SHP77 (cell line): Measurements from ENCODE around the gene ZDHHC8.

ENCODE experiments used
- DNase-seq, 2 experiments: peaks; one replicate each; lab custom pipeline; 2025; lab: John Stamatoyannopoulos, UW

Gene ZDHHC8

DNA sequence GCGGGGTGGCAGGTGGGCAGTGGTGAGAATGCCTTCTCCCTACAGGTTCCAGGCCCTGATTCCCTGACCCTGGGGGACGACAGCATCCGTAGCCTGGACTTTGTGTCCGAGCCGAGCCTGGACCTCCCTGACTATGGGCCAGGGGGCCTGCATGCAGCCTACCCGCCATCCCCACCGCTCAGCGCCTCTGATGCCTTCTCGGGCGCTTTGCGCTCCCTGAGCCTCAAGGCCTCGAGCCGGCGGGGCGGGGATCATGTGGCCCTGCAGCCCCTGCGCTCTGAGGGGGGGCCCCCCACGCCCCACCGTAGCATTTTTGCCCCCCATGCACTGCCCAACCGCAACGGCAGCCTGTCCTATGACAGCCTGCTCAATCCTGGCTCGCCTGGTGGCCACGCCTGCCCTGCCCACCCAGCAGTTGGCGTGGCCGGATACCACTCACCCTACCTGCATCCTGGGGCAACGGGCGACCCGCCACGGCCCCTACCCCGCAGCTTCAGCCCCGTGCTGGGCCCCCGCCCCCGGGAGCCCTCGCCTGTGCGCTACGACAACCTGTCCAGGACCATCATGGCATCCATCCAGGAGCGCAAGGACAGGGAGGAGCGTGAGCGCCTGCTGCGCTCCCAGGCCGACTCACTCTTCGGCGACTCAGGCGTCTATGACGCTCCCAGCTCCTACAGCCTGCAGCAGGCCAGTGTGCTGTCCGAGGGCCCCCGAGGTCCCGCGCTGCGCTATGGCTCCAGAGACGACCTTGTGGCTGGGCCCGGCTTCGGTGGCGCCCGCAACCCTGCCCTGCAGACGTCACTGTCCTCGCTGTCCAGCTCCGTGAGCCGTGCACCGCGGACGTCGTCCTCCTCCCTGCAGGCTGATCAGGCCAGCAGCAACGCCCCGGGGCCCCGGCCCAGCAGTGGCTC is 11.4 kb downstream of the ZDHHC8 start:
- DNase-seq: no peak

DNA sequence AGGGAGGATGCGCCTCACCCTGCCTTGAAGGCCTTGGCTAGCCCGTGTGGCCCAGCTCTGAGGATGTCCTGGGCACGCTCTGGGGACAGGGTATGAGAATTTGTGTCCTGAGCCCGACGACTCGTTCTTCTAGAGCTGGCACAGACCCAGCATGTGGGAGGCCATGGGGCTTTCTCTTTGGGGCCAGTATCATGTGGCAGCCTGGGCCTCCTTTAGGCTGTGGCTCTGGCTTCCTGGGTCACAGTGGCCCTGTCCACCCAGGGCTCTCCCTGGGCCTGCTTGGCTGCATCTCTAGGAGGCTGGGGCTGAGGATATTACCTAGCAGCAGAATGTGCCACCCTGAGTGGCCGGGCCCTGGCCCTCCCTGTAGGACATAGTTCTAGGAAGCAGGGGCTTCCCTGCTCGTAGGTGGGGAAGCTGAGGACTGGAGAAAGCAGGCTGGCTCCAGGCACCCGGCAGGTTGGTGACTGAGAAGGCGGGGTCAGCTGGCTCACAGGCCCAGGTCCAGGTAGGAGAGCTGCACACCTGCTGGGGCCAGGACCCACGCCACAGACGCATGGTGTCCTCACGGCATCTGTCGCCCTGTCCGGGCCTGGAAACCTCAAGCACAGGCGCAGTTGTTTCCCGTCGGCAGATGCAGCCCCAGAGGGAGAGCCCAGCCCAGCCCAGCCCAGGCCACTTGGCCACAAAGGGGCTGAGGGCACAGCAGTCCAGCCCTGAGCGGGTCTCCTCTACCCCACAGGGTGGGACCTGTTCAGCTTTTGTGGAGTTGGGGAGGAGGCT is 12.5 kb downstream of the ZDHHC8 start:
- no peak for DNase-seq

DNA sequence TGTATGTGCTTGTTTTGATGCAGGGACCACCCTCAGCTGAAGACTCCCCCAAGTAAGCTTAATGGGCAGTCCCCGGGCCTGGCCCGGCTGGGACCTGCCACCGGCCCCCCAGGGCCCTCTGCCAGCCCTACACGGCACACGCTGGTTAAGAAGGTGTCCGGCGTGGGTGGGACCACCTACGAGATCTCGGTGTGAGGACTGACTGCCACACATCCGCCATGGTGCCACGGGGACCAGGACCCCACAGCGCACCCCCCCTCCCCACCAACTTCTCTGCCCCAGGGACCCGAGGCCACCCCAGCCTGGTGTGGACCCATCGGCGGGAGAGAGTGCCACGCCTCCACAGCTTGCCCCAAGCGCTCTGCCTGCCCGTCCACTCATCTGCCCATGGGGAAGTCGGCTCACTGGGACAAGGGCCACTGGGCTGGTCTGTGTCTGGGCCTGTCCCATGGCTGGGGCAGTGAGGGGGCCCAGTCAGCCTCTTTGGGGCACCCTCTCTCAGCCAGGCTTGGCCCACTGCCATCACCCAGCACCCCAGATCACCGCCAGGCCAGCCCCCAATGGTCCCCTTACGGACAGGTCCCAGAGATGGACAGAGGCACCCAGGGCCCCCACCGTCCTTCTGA is 13.7 kb downstream of the ZDHHC8 start:
- no peak for DNase-seq

DNA sequence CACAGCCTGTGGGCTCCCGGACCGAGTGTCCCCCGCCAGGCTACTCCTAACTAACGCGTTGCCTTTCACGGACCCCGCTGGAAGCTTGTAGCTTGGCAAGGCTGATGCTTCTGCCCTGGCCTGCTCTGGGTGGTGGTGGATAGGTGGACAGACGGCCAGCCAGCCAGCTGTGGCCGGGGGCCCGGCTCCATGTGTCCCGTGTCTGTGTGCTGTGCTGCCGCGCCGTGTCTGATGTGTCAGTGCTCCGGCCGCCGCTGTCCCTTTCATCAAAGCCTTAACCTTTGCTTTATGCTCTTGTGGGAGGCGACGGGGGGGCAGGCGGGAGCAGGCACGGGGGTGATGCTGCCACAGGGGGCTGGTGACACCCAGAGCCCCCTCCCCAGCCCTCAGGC is 14.2 kb downstream of the ZDHHC8 start:
- DNase-seq: no peak

DNA sequence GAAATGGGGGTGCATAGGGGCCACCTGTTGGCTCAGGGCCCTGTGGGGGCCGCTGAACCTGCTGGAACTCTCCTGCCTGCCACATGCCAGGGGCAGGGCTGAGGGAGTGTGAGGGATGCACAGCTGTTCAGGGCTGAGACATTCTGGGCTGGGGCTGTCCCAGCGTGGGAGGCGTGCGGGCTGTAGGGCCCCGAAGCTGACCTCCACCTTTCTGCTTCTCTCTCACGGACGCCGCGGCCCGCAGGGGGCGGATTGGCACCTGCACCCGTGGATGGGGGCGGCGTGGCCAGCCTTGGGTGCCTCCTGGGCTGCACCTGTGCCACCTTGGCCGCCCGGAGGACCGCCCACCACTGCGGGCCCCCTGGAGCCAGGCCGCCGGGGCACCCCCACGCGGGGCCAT is 15.2 kb downstream of the ZDHHC8 start:
- no peak for DNase-seq

DNA sequence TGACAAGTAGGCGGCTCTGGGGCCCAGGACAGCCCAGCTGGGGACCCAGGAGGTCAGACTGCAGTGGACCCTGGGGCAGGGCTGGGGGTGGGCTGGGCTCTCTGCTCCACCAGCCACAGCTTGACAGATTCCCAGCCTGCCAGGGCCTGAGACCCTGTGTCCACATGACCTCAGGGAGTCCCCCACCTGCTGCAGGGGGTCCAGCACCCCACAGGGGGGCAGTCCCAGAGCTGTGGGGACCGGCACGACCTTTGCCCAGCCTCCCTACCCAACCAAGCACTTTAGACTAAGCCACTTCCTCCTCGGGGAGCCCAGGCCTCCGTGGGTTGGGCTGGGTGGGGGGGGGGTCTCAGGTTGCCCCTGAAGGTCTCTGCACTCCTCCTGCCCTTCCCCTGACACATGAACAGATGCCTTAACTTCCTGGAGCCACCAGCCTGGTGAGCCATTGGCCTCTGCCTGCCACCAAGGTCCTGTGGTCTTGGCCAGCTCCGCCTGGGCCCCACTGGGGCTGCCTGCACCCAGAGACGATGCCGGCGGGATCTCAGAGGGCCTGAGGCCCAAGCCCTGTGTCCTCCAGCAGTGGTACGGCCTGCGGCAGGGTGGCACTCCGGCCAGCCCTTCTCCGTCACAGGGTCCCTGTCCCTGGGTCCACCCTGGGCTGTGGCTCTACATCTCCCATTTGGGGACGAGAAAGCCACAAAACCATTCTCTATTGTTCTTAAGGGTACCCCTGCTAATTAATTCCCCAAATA is 15.8 kb downstream of the ZDHHC8 start:
- DNase-seq: no peak

DNA sequence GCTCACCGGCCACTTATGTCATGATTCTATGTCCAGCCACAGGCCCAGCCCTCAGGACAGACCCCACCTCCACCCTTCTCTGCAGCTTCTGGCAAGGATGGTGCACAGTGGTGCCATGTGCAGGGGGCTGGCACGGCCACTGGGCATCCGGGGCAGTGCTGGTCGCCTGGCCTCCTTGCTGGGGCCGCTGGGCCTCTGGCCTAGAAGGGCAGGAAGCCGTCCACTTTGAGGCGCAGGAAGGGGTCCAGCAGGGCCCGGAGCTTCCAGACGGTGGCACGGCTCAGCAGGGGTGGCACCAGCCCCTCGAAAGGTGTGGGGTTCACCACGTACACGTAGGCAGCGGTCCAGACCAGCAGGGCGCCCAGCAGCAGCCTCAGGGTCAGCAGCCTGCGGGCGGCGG is 16.8 kb downstream of the ZDHHC8 start:
- no peak for DNase-seq

DNA sequence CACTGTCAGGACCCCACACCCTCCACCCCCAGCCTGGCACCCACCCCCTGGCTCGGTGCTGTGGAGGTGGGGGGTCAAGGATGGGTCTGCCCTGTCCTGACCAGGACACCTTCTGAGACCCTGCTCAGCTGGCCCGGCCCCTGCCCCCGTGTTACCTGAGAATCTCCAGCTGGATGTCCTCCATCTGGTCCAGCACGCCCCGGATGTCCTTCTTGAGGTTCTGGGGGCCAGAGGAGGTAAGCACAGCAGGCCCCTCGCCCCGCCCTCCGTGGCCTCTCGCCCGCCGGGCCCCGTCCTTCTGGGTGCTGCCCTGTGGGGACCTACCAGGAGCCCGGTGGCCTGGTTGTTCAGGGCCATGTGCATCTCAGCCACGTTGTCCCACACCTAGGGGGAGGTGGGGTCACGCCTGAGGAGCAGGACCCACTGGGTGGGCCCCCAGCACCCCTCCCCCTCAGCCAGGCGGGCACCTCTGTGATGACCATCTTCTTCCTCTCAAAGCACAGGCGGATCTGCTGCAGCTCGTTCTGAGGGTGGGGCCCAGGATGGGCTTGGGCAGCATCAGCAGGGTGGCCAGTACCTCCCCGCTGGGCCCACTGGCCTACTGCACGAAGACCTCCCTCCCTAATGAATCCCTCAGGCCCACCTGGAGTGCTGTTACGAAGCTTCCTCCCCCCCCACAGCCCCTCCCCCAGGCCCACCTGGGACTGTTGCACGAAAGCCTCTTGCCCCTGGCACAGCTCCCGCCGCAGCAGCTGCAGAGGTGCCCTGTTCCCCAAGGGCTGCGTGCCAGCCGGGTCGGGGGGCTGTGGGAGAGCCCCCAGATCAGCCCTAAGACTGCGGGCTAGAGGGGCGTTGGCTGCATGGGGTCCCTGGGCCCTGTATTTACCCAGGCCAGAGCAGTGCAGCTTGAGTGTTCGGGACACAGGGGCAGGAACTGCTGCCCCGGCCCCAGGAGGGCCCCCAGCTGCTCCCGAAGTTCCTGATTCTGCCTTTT is 17.9 kb downstream of the ZDHHC8 start:
- no peak for DNase-seq

DNA sequence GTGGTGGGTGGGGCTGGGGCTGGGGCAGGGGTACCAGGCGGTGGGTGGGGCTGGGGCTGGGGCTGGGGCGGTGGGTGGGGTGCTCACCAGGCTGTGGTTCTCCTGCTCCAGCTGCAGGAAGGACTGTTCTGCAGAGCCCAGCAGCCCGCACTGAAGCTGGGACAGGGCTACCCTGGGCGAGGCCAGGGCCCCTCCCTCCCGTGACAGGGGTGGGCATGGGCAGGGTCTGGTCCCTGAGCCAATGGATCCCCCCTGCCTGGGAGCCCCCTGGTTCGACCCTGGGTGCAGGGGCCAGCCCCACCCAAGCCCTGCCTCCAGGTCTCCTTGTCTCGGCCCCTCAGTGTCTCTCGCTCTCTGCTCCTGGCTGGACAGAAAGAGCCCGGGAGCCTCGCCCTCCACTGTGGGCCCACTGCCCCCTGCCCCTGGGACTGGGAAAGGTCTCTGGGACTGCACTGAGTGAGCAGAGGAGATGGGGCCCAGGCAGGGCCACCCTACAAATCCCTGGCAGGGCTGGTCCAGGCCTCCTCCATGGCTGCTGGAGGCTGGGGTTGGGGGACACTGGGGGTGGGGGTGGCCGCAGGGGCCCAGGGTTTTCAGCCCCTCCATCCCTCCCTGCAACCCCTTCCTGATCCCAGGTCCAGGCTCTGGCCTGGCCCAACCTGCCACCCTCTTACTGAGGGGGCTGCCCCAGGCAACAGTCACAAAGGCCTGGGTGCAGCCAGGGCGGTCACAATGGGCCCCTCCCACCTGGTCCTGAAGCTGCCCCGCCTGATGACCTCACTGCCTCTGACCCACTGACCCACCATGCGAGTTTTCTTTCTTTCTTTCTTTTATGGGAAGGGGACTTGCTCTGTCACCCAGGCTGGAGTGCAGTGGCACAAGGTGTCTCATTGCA is 19.0 kb downstream of the ZDHHC8 start, which contains the start of gene CCDC188:
Gene CCDC188, minus strand, starts transcription at position 675 of the 895 bp plus-strand sequence. Its CDS starts 69 bp downstream, at position 606.
- DNase-seq: no peak

DNA sequence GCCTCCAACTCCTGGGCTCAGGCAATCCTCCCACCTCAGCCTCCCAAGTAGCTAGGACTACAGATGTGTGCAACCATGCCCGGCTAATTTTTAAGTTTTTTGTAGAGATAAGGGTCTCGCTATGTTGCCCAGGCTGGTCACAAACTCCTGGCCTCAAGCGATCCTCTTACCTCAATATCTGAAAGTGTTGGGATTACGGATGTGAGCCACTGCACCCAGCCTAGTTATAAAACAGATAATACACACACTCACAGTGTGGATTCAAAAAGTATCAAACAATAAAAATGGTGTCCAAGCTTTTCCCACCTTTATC is 19.6 kb downstream of the ZDHHC8 start:
- DNase-seq: no peak

DNA sequence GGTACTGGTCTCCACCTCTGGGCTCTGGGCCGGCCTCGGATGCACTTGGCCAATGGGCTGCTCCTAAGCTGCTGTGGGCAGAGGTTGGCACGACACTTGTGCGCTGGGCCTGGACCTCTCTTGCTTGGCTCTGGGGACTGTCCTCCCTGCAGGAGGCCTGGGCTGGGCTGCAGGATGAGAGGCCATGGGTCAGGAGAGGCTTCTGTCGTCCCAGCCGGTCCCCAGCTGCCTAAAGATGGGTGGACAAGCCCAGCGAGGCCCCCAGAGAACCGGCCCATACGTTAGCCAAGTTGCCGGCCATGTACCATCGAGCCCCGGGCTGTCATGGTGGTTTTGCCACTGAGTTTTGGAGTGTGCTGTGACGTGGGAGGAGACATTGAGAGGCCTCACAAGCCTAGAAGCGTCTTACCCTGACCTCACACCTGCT is 20.9 kb downstream of the ZDHHC8 start:
- DNase-seq: no peak

DNA sequence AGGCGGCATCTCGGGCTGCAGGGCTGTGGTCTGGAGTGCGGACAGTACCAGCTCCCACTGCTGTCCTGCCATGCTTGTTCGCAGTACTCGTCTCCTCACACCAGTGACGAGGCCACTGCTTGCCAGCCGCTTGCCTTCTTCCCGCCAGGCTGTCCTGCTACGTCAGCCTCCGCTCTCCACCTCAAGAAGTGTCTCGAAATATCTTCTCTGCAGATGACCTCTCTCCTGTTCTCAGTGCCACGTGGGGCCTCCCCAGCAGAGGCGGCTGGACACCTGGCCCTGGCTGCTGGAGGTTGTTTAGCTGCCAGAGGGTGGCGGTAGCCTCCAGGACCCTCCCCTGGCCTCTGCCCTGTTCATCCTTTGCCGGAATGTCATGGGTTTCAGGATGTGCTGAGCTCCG is 22.3 kb downstream of the ZDHHC8 start:
- peak in 1 of 2 experiments; percentile 14 for DNase-seq

DNA sequence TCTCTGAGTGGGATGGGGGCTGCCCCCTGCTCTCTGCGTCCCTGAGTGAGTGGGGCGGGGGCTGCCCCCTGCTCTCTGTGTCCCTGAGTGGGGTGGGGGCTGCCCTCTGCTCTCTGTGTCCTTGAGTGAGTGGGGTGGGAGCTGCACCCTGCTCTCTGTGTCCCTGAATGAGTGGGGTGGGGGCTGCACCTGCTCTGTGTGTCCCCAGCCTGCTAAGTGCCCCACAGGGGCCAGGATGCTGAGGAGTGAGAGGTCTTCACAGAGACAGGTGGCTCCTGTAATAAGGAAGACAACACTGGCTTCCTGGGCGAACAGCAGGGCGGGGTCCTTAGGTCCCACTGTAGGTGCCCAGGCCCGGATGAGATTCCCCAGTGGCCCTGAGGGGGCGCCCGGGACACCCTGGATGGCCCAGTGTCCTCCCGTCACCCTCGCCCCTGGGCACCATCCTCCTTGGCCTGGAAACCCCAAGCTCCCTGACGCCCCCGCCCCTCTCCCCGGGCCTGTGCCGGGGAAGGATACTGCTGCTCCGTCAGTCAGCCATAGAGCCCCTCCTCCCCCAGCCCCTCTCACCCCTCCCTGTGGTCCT is 23.1 kb downstream of the ZDHHC8 start:
- no peak for DNase-seq

DNA sequence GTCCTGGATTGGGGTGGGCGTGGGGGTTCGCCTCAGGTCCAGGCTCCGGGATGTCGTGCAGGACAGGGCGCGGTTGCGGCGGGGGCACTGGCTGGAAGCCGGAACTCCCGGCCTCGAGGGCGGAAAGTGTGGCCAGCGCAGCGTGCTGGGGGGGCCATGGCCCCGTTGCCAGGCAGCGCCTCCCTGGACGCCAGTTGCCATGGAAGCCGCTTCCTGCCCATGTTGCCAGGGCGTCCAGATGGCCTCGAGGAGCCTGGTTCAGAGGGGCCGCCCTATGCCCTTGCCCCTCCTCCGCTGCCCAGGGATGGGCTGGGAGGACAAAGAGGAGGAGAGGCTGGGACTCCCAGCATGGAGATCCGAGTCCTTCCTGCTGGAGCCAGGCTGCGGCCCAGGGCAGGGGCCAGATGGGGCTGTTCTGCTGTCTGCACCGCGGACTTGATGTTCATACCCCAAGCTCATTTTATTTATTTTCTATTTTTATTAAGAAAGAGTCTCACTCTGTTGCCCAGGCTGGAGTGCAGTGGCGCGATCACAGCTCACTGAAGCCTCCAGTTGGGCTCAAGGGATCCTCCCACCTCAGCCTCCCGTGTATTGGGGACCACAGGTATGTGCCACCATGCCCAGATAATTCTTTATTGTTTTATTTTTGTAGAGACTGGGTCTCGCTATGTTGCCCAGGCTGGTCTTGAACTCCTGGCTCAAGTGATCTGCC is 23.9 kb downstream of the ZDHHC8 start:
- DNase-seq: peak; percentile 80 to 88

DNA sequence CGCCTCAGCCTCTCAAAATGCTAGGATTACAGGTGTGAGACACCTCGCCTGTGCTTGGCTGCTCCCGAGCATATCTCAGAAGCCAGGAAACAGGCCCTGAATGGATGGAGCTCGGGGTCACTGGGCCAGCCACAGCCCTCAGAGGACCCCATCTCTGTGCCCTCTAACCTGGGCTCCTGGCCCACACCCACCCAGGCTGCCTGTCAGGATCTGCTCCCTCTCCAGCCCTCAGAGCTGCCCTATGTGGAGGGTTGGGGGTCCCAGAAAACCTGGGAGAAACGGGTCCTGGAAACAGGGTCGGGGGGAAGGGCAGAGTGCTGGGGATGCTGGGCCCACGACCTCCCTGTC is 24.4 kb downstream of the ZDHHC8 start:
- DNase-seq: no peak

DNA sequence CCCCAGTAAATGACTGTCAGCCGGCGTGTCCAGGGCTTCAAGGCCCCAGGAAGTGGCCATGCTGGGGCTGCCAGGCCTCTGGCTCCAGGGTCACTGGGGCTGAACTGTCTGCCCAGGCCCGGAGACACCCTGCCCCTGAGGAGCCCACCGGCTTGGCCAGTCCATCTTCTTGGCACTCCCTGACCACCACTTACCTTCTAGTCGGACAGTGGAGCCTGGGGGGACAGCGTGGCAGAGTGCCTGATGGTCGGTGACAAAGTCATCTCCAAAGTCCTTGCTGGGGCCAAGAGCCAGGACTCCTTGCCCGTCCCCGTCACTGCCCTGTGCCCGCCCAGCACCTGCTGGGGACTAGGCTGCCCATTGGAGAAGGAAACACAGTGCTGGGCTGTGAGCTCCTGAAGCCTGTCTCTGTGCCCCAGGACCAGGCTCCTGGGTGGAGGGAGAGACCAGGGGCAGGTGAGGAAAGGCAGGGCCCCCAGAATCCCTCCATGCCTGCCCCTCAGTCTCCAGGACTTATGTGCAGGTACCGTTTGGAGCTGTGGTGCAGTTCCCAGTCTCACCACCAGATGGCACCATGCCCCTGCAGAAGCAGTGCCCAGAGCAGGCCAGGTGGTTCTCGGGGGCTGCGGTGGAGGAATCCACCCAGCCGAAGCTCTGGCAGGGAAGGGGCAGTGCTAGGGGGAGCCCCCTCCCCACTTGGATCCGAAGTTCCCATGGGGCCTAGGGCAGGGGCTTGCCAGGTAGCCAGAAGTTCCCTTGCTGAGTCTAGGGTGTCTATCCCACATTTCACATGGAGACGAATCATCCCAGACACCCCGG is 25.2 kb downstream of the ZDHHC8 start:
- peak; percentile 59 to 67 for DNase-seq

DNA sequence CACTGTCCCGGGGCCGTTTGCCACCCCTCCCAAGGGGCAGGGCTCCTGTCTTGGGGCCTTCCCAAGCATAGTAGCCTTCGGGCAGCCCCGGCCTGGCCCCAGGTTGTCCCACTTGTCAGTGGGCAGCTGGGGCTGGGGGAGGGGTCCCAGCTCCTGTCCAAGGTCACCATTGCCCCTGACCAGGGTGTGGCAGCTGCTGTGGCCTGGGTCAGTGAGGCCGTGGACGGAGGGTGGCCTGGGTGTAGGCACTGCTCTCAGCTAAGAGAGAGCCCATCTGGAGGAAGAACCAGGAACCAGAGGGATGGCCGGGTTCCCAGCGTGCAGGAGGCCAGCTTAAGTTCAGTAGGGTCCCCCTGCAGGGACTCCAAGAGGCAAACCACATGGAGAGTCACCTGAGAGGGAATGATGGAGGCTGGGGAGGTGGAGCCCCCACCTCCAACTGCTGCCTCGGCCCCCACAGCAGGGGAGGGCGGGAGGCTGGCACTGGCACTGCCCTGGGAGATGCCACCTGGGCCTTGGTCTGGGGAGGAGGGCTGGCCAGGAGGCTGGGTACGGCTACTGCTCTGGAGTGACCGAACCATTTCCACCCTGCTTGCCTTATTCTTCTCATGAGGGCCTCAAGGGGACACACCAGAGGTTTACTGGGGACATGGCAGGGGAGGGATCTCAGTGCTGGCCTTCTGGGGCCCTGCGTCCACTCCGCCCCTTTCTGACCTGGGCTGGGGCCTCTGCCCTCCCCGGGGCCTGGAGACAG is 26.0 kb downstream of the ZDHHC8 start:
- no peak for DNase-seq
